ENCODE data around the gene VPS4A. TPM values are rescaled to one million over a fixed set of nuclear protein-coding genes. Genes with fewer than 3 reads are reported as not detected.

The VPS4A gene
- total RNA-seq, 1 donor from 2014 or later: 37.7 TPM

DNA sequence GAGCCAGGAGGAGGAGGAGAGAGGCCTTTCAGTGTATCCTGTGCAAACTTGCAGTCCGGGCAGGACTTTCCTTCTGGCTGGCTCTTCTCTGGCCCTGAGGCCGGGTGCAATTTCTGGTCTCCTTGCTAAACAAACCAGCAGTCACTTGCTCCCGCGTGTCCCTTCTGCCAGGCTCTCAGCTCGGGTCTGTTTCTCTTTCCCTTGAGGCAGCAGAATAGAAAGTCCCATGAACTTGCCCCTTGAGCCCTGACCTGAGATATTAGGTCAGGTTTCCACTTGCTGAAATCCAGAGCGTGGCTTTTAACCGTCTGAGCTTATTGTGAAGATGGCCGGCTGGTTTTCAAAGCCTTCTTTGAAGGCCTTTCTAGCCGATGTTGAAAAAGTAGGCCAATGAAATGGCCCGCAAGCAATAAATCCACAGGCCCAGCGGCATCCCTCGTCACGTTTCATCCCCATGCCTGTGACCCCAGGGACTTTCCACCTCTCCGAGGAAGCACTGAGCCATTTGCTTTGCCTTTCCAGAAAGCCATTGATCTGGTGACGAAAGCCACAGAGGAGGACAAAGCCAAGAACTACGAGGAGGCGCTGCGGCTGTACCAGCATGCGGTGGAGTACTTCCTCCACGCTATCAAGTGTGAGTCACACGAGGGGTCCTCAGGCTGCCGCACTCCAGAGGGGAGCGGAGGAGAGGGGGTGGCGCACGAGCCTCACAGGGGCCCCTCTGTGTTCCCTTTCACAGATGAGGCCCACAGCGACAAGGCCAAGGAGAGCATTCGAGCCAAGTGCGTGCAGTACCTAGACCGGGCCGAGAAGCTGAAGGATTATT lies 4.5 kb downstream of the VPS4A start:
- intact Hi-C loops (cut with micrococcal nuclease): no loop called here
- DNase-seq: no peak
- Mint-ChIP-seq H3K4me3 (no peak overlapping the region), H3K36me3 (ENCODE audit: low read depth) (peaks cover 46% of the 10 kb centered on the region), H3K27ac (peak overlapping the region; percentile 51), H3K4me1 (peaks cover 16% of the 10 kb centered on the region), H3K27me3 (no peaks in the 10 kb centered on the region), H3K9me3 (no peaks in the 10 kb centered on the region)

DNA sequence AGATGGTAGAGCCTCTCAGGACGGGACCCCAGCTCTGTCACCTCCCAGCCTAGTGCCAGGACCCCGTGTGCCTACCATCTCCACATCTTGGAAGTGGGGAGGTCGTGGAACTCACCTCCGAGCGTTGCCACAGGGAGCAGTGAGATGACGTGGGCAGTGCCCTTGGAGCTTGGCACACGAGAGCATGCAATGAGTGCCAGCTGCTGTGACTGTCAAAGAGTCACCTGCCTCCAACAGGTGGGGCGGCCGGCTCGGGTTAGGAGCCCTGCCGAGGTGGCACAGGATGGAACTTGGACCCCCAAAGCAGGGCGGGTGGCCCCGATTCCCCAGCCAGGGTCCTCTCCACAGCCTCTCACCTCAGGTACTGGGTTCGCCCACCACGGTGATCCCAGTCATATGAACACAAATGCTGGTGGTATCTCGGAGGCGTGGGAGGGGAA lies 5.5 kb downstream of the VPS4A start:
- no peaks in the 10 kb centered on the region for H3K27me3 Mint-ChIP-seq
- peaks cover 52% of the 10 kb centered on the region for H3K36me3 Mint-ChIP-seq (ENCODE audit: low read depth)
- H3K4me3 Mint-ChIP-seq: no peak overlapping the region
- no peak overlapping the region for H3K27ac Mint-ChIP-seq
- DNase-seq: no peak
- H3K9me3 Mint-ChIP-seq: no peaks in the 10 kb centered on the region
- intact Hi-C loops (cut with micrococcal nuclease): no loop called here
- peaks cover 18% of the 10 kb centered on the region for H3K4me1 Mint-ChIP-seq

DNA sequence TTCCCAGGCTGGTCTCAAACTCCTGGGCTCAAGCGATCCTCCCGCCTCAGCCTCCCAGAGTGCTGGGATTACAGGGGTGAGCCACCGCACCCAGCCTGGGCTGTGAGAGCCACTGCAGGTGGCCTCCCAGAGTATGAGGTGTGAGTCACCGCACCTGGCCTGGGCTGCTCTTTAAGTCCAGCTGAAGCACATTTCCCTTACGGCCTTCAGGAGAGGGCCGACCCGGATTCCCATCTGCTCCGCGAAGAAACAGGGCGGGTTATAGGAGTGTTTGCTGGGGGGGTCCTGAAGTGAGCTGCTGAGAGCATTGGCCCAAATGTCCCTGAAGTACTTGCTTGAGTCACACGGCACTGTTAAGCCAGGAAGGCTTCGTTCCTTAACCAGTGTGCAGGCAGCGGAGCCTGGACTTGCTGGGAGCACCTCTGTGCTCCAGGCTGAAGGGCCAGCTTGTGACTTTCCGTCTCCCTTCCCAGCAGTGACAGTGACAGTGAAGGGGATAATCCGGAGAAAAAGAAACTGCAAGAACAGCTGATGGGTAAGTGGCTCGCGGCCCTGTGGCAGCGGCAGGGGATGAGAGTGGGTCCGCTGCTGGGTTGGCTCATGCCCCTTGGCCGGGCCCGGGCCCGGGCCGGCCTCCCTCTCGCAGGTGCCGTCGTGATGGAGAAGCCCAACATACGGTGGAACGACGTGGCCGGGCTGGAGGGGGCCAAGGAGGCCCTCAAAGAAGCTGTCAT lies 7.2 kb downstream of the VPS4A start:
- Mint-ChIP-seq H3K4me3 (no peak overlapping the region), H3K27me3 (no peaks in the 10 kb centered on the region), H3K9me3 (no peaks in the 10 kb centered on the region), H3K27ac (no peak overlapping the region), H3K36me3 (ENCODE audit: low read depth) (peaks cover 58% of the 10 kb centered on the region), H3K4me1 (peaks cover 9% of the 10 kb centered on the region)
- intact Hi-C loops (cut with micrococcal nuclease): no loop called here
- DNase-seq: no peak

DNA sequence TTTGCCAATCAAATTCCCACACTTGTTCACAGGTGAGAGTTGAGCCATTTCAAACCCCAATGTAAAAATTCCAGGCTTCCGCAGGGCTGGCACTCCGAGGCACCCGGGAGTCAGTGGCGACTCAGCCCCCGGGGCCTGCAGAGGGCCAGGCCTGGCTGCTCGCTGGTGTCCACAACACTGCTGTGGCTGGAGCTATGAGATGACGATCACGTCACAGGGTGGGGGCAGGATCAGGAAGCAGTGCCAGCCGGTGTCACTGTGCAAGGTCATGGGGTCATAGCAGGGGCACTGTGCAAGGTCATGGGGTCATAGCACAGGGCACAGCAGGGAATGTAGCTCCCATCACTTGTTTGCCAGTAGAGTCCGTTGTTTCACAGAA lies 7.8 kb downstream of the VPS4A start:
- H3K36me3 Mint-ChIP-seq (ENCODE audit: low read depth): peaks cover 55% of the 10 kb centered on the region
- no peak overlapping the region for H3K4me3 Mint-ChIP-seq
- H3K4me1 Mint-ChIP-seq: peaks cover 6% of the 10 kb centered on the region
- no peaks in the 10 kb centered on the region for H3K9me3 Mint-ChIP-seq
- no peaks in the 10 kb centered on the region for H3K27me3 Mint-ChIP-seq
- peak; percentile 55 for DNase-seq
- H3K27ac Mint-ChIP-seq: no peak overlapping the region
- intact Hi-C loops (cut with micrococcal nuclease): no loop called here

DNA sequence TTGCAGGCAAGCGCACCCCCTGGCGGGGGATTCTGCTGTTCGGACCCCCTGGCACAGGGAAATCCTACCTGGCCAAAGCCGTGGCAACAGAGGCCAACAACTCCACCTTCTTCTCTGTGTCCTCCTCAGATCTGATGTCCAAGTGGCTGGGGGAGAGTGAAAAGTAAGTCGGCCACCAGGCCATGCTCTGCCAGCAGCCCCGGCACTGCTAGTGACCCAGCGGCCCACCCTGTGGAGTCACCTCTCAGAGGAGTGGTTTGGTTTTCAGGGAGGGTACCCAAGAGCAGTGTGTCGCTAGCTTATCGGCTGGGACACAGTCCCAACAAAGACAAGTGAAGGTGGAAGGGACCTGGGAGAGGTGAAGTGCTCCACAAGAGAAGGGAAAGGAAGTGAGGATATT lies 8.2 kb downstream of the VPS4A start:
- Mint-ChIP-seq H3K27ac (no peak overlapping the region), H3K4me1 (peaks cover 4% of the 10 kb centered on the region), H3K27me3 (no peaks in the 10 kb centered on the region), H3K36me3 (ENCODE audit: low read depth) (peaks cover 55% of the 10 kb centered on the region), H3K9me3 (no peaks in the 10 kb centered on the region), H3K4me3 (no peak overlapping the region)
- no peak for DNase-seq
- intact Hi-C loops (cut with micrococcal nuclease): no loop called here

DNA sequence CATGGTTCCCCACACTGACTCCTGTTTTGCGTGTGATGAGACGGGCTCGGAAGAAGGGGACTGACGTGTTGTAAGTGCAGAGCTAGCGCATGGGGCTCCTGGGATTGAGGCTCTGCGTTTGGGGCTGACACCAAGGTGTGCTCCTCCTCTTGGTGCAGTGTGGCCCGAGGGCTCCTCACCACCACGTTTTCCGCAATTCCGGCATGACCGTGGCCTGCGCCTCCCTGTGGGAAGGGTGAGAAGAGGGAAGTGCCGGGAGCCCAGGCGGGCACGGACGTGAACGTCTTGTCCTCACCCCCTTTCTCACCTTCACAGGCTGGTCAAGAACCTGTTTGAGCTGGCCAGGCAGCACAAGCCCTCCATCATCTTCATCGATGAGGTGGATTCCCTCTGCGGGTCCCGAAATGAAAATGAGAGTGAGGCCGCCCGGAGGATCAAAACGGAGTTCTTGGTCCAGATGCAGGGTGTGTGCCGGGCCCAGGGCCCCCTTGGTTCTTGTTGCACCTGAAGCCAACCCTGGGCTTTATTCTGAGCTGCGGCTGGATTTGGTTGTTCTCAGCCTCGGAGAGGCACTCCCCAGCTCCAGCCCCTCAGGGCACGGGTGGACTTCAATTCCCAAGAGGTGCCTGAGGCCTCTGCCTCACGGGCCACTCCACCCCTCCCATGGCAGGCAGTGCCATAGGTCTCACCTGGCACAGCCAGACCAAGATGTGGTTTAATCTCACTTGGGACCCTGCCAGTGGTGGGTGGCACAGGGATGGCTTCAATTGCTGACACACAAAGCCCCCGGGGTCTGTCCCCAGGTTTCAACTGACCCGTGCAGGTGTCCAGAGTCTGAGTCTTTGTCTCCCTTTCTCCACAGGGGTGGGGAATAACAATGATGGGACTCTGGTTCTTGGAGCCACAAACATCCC lies 8.9 kb downstream of the VPS4A start:
- H3K36me3 Mint-ChIP-seq (ENCODE audit: low read depth): peaks cover 52% of the 10 kb centered on the region
- H3K4me3 Mint-ChIP-seq: no peak overlapping the region
- no peaks in the 10 kb centered on the region for H3K27me3 Mint-ChIP-seq
- no peaks in the 10 kb centered on the region for H3K9me3 Mint-ChIP-seq
- DNase-seq: no peak
- H3K27ac Mint-ChIP-seq: no peak overlapping the region
- H3K4me1 Mint-ChIP-seq: peaks cover 6% of the 10 kb centered on the region
- intact Hi-C loops (cut with micrococcal nuclease): no loop called here

DNA sequence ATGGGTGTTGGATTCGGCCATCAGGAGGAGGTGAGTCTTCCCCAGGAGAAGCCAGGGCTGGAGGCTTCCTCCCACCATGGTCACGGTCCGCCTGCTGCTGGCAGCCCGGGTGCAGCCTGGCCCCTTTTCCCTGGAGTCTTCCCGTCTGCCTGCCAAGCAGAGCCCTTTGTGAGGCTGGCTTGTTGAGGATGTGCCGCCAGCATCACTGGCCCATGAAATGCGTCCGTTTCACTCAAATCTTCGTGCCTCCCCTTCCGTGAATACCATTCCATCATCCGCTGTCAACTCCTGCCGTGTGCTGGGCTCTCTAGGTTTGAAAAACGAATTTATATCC lies 9.6 kb downstream of the VPS4A start:
- Mint-ChIP-seq H3K4me3 (no peak overlapping the region), H3K9me3 (no peaks in the 10 kb centered on the region), H3K27ac (no peak overlapping the region), H3K36me3 (ENCODE audit: low read depth) (peaks cover 51% of the 10 kb centered on the region), H3K27me3 (no peaks in the 10 kb centered on the region), H3K4me1 (peaks cover 7% of the 10 kb centered on the region)
- intact Hi-C loops (cut with micrococcal nuclease): no loop called here
- no peak for DNase-seq

DNA sequence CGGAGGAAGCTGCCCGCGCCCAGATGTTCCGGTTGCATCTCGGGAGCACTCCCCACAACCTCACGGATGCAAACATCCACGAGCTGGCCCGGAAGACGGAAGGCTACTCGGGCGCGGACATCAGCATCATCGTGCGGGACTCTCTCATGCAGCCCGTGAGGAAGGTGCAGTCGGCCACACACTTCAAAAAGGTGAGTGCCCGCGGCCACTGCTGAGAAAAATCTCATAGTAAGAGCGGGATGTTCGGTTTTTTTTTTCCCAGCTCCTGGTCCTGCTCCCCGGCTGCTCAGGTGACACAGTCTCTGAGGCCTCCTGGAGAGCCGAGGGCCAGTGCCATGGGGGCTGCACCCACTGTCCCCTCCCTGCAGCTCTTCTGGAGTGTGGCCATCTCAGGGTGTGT lies 9.9 kb downstream of the VPS4A start:
- intact Hi-C loops (cut with micrococcal nuclease): no loop called here
- Mint-ChIP-seq H3K27ac (no peak overlapping the region), H3K4me3 (no peak overlapping the region), H3K9me3 (no peaks in the 10 kb centered on the region), H3K27me3 (no peaks in the 10 kb centered on the region), H3K4me1 (peaks cover 10% of the 10 kb centered on the region), H3K36me3 (ENCODE audit: low read depth) (peaks cover 51% of the 10 kb centered on the region)
- DNase-seq: no peak

DNA sequence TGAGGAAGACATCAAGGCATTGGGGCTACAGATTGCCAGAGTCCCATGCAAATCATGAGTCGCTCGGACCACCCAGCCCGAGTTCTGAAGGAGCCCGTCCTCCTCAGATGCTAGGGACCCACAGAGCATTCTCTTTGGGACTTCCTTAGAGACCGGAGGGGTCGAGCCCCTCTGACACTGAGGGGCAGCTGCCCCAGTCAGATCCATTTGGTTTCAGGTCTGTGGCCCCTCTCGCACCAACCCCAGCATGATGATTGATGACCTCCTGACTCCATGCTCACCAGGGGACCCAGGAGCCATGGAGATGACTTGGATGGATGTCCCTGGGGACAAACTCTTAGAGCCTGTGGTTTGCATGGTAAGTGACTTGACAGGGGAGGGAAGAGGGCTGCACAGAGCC lies 11.2 kb downstream of the VPS4A start:
- Mint-ChIP-seq H3K4me3 (no peak overlapping the region), H3K27me3 (no peaks in the 10 kb centered on the region), H3K36me3 (ENCODE audit: low read depth) (peaks cover 51% of the 10 kb centered on the region), H3K27ac (no peak overlapping the region), H3K4me1 (peaks cover 20% of the 10 kb centered on the region), H3K9me3 (no peaks in the 10 kb centered on the region)
- intact Hi-C loops (cut with micrococcal nuclease): no loop called here
- DNase-seq: no peak

DNA sequence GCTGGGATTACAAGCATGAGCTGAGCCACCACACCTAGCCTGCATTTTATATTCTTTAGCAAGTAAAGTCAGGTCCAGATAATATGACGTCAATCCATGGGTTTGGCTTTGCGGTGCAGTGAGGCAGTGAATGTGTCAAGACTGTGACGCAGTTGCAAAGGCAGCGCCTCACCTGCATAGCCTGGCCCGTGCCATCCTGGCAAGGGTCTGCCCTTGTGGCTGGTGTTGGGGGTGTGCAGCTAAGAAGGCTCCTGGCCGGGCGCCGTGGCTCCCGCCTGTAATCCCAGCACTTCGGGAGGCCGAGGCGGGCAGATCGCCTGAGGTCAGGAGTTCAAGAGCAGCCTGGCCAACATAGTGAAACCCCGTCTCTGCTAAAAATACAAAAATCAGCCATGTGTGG lies 12.3 kb downstream of the VPS4A start:
- H3K36me3 Mint-ChIP-seq (ENCODE audit: low read depth): peaks cover 56% of the 10 kb centered on the region
- H3K27me3 Mint-ChIP-seq: no peaks in the 10 kb centered on the region
- H3K9me3 Mint-ChIP-seq: no peaks in the 10 kb centered on the region
- no peak overlapping the region for H3K27ac Mint-ChIP-seq
- DNase-seq: no peak
- intact Hi-C loops (cut with micrococcal nuclease): no loop called here
- peaks cover 24% of the 10 kb centered on the region for H3K4me1 Mint-ChIP-seq
- no peak overlapping the region for H3K4me3 Mint-ChIP-seq

DNA sequence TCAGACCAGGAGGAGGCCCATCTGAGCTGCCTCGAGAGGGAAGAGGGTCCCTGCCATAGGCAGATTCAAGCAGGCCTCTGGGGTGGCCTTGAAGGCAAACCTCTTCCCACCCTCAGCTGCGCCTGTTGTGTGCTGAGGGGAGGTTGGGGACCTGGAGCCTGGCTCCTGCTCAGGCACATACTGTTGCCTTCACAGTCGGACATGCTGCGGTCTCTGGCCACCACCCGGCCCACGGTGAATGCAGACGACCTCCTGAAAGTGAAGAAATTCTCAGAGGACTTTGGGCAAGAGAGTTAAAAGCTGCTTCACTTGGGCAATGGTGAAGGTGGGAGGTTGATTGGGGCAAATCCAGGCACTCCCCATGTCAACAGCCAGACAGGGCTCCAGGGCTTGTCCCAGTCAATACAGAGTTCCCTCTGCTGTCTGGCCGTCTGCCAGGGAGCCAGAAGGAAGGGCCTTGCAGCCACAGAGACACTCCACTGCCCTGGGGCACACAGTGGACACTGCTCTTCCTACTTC lies 12.9 kb downstream of the VPS4A start:
- no peaks in the 10 kb centered on the region for H3K9me3 Mint-ChIP-seq
- H3K27me3 Mint-ChIP-seq: no peaks in the 10 kb centered on the region
- H3K36me3 Mint-ChIP-seq (ENCODE audit: low read depth): peaks cover 60% of the 10 kb centered on the region
- intact Hi-C loops (cut with micrococcal nuclease): no loop called here
- no peak overlapping the region for H3K27ac Mint-ChIP-seq
- H3K4me1 Mint-ChIP-seq: peaks cover 30% of the 10 kb centered on the region
- no peak for DNase-seq
- no peak overlapping the region for H3K4me3 Mint-ChIP-seq

DNA sequence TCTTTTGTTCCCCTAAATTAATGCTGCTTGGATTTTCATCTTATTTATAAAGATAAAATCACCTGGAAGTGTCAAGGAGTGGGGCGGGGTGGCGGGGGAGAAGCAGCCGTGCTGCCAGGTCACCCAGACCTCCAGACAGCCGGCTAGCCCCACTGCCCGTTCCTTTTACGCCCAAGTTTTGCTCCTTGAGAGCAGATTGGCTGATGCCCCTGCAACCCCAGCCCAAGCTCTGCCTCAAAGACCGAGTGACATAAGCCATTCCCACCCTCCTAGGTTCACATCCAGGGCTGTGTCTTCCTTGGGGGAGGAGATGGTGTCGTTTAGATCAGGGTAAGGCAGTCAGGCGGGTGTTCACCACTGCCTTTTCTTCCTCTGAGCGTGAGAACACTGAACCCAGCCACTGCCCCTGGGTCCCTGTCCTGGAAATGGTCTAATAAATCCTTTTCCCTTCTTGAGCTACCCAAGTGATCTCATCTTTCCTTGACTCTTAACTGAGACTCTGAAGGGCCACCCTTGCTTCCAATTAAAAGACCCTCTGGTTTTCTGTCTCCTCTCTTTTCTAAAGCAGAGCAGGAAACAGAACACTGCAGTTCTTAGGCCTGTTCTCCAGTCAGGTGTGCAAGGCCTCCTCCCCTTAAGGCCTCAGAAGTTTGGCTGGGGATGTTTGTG lies 13.6 kb downstream of the VPS4A start:
- Mint-ChIP-seq H3K36me3 (ENCODE audit: low read depth) (peaks cover 60% of the 10 kb centered on the region), H3K27me3 (no peaks in the 10 kb centered on the region), H3K27ac (no peak overlapping the region), H3K4me3 (no peak overlapping the region), H3K4me1 (peaks cover 33% of the 10 kb centered on the region), H3K9me3 (no peaks in the 10 kb centered on the region)
- intact Hi-C loops (cut with micrococcal nuclease): no loop called here
- DNase-seq: no peak

DNA sequence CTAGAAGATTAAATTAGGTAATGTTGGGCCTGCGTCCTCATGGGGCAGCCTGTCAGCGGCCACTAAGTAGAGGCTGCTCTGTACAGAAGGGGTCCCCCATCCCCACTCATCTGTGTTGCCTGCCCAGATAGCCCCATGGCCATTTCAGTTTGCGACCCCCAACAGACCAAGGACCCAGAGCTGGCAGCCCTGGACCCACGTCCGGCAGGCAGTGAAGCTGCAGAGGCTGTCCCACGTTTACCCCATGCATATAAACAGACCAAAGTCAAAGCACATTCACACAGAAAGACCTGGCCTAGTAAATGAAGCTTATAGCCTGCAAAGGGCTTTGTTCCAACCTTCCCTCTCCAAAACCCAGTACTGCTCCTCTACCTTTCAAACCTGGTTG lies 14.6 kb downstream of the VPS4A start:
- intact Hi-C loops (cut with micrococcal nuclease): no loop called here
- H3K4me3 Mint-ChIP-seq: no peak overlapping the region

More for the DNA sequence above, 14.6 kb downstream of the VPS4A start:
- no peaks in the 10 kb centered on the region for H3K9me3 Mint-ChIP-seq
- H3K36me3 Mint-ChIP-seq (ENCODE audit: low read depth): peaks cover 58% of the 10 kb centered on the region
- peaks cover 33% of the 10 kb centered on the region for H3K4me1 Mint-ChIP-seq
- DNase-seq: no peak
- H3K27ac Mint-ChIP-seq: no peak overlapping the region
- no peaks in the 10 kb centered on the region for H3K27me3 Mint-ChIP-seq
